HEK293T (cell line): Measurements from ENCODE around the gene E2F1.

Experiments
- CTCF ChIA-PET: fragments of 350-600 bp; formaldehyde crosslinking; extraction: SDS; loops from one replicate; lab custom pipeline; 2021; ENCODE audit warnings: antibody characterized with exemption, inconsistent platforms; lab: Yijun Ruan, JAX
- POLR2A ChIA-PET: fragments of 350-600 bp; formaldehyde crosslinking; extraction: SDS; loops from one replicate; lab custom pipeline; 2020; ENCODE audit warnings: antibody characterized with exemption, inconsistent platforms; lab: Yijun Ruan, JAX
- DNase-seq: peaks from one replicate; pipeline ENCODE4 v3.0.0; 2012; ENCODE audit warnings: mixed read lengths; ENCODE audit errors: extremely low spot score
- ARNT ChIP-seq: fragments of 450-650 bp; IDR thresholded peaks from 2 replicates; pipeline ENCODE4 v1.6.1; 2017; ENCODE audit warnings: mild to moderate bottlenecking
- BHLHE40 ChIP-seq: fragments of 450-650 bp; IDR thresholded peaks from 2 replicates; pipeline ENCODE4 v1.6.1; 2016; ENCODE audit warnings: mild to moderate bottlenecking, moderate library complexity, borderline replicate concordance
- CTBP1 ChIP-seq: fragments of 450-650 bp; IDR thresholded peaks from 2 replicates; pipeline ENCODE4 v1.6.1; 2016; ENCODE audit warnings: borderline replicate concordance
- ELF4 ChIP-seq: fragments of 450-650 bp; IDR thresholded peaks from 2 replicates; pipeline ENCODE4 v1.6.1; 2017; ENCODE audit warnings: antibody characterized with exemption
- FOXA1 ChIP-seq: fragments of 450-650 bp; IDR thresholded peaks from 2 replicates; pipeline ENCODE4 v1.6.1; 2016; ENCODE audit warnings: mild to moderate bottlenecking
- FOXK2 ChIP-seq: fragments of 450-650 bp; IDR thresholded peaks from 2 replicates; pipeline ENCODE4 v1.6.1; 2016; ENCODE audit warnings: mild to moderate bottlenecking
- FOXM1 ChIP-seq: fragments of 450-650 bp; IDR thresholded peaks from 2 replicates; pipeline ENCODE4 v1.6.1; 2017; ENCODE audit warnings: mild to moderate bottlenecking, borderline replicate concordance
- L3MBTL2 ChIP-seq: fragments of 450-650 bp; conservative IDR thresholded peaks from 2 replicates; pipeline ENCODE4 v1.6.1; 2016; ENCODE audit warnings: mild to moderate bottlenecking
- LEF1 ChIP-seq: fragments of 450-650 bp; IDR thresholded peaks from 2 replicates; pipeline ENCODE4 v1.6.1; 2017; ENCODE audit warnings: mild to moderate bottlenecking, borderline replicate concordance
- NFRKB ChIP-seq: fragments of 450-650 bp; IDR thresholded peaks from 2 replicates; pipeline ENCODE4 v1.6.1; 2016; ENCODE audit warnings: mild to moderate bottlenecking, moderate library complexity
- SP1 ChIP-seq: fragments of 450-650 bp; IDR thresholded peaks from 2 replicates; pipeline ENCODE4 v1.6.1; 2017
- TARDBP ChIP-seq: fragments of 450-650 bp; IDR thresholded peaks from 2 replicates; pipeline ENCODE4 v1.6.1; 2016
- ZNF384 ChIP-seq: fragments of 450-650 bp; IDR thresholded peaks from 2 replicates; pipeline ENCODE4 v1.6.1; 2016
- TF ChIP-seq, protein P1 (sequence below): fragments of 450-650 bp; IDR thresholded peaks from 2 replicates; pipeline ENCODE4 v1.6.1; 2016

The E2F1 gene

DNA sequence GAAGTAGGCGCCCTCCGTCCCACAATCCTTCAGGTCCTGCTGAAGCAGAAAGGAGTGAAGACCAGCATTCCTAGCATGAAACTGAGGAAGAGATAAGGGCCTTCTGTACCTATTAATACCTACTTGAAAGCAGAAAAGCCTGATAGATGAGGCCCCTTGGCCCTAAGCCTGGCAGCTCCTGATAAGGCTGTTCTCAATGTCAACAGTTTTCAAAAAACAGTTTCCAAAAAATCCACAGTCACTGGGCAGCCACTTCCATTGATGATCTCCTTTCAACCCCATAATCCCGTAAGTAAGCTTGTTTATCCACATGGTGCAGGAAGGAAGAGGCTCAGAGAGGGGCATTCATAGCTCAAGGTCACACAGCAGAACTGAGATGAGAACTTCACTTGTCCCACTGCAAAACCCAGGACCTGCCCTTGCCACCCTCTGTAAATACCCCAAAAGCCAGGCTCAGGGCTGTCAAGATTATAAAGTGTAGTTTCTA lies 2.8 kb upstream of the E2F1 start:
- TF ChIP-seq TARDBP: no peak
- TF ChIP-seq, protein P1, sequence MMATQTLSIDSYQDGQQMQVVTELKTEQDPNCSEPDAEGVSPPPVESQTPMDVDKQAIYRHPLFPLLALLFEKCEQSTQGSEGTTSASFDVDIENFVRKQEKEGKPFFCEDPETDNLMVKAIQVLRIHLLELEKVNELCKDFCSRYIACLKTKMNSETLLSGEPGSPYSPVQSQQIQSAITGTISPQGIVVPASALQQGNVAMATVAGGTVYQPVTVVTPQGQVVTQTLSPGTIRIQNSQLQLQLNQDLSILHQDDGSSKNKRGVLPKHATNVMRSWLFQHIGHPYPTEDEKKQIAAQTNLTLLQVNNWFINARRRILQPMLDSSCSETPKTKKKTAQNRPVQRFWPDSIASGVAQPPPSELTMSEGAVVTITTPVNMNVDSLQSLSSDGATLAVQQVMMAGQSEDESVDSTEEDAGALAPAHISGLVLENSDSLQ: no peak
- POLR2A ChIA-PET: interaction anchor here (1.1 kb wide), 2 partner anchors 26 to 31 kb away, joined by 3 read pairs; partner anchors contain the start of gene PXMP4
- CTCF ChIA-PET: no interaction called here
- no peak for DNase-seq

DNA sequence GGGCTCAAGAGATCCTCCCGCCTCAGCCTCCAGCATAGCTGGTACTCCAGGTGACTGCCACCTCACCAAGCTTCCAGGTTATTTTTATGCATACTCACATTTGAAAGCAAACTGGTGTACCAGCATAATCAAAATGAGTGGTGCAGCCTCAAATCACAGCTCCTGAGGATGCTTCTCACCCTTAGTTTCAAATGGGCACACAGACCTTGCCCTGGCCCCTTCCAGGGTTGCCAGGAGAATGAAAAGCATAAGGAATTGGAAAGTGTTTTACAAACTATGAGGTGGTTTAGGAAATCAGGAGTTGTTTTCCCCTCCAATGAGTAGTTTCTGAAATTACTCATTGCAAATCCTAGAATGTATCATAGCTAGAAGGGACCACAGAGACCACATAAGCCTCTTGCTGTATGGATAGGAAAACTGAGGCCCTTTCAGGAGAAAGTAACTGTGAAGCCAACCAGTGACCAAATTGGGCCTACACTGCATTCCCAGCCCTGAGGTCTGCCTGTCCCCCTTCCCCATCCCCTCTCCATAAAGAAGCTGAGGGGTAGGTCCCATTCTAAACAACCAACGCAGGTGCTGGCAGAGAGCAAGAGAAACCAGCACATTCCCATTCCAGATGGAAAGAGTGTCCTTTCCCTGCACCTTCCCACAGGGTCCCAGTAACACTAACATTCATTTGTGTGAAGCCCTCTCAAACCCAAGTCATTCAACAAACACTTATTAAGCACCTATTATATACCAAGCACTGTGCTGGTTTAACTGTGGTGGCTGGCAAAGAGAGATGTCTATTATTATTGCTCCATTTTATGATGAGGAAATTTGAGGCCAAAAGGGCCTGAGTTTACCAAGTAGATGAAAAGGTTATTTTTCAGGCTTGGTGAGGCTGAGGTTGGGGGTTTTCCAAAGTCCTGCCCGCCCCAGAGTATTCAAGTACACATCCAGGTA lies 2.1 kb upstream of the E2F1 start:
- DNase-seq: no peak
- POLR2A ChIA-PET: interaction anchor here (1.1 to 1.6 kb wide), 3 partner anchors 25 to 32 kb away, joined by 3 to 5 read pairs (median 3); partner anchors contain the start of gene PXMP4
- CTCF ChIA-PET: interaction anchor here (0.6 to 0.7 kb wide), 2 partner anchors 590 to 756 kb away, joined by 4 to 7 read pairs; no protein-coding TSS in a partner anchor
- TF ChIP-seq SP1 (no peak), ZNF384 (no peak), LEF1 (no peak), L3MBTL2 (no peak), ELF4 (no peak)

DNA sequence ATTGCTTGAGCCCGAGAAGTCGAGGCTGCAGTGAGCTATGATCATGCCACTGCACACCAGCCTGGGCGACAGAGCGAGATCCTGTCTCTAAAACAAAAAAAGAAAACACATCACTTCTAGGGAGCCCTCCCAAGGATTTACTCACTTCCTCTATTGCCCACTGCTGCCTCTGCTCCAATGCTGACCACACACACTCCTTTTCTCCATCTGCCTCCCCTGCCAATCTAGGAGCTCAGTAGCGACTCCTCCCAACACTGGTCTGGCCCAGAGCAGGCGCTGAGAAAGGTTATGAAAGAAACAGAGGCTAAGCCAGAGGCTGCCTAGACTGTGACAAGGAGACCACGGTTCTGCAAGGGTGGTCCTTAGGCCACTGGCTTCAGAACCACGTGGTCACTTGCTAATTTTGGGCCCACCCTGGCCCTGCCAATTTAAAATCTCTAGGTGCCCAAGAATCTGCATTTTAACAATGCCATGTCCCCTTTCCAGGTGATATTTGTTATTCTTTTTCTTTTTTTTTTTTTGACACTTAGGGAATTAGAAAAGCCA lies 1.3 kb upstream of the E2F1 start:
- ChIA-PET POLR2A (interaction anchor here (1.2 to 1.6 kb wide), 3 partner anchors 13 to 44 kb away, joined by 3 to 8 read pairs (median 5); partner anchors contain the start of genes NECAB3 and ZNF341), CTCF (interaction anchor here (0.6 to 0.7 kb wide), 2 partner anchors 591 to 755 kb away, joined by 4 to 7 read pairs; no protein-coding TSS in a partner anchor)
- no peak for TF ChIP-seq FOXM1
- TF ChIP-seq NFRKB: no peak
- no peak for TF ChIP-seq CTBP1
- DNase-seq: no peak

DNA sequence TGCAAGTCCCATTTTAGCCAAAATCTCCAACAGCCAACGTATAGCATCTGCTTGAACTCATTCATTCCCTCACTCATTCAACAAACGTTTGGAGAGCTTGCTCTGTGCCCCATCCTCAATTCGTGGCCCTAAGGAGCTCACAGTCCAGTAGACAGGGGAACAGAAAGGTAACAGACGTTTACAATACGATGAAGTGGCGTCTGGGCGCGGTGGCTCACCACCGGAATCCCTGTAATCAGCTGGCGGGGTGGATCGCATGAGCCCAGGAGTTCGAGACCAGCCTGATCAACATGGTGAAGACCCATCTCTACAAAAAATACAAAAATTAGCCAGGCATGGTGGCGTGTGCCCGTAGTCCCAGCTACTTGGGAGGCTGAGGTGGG lies 790 bp upstream of the E2F1 start:
- TF ChIP-seq BHLHE40: no peak
- no peak for DNase-seq
- POLR2A ChIA-PET: interaction anchor here (1.2 to 1.6 kb wide), 3 partner anchors 13 to 45 kb away, joined by 3 to 8 read pairs (median 5); partner anchors contain the start of genes NECAB3 and ZNF341
- CTCF ChIA-PET: interaction anchor here (0.7 kb wide), 2 partner anchors 9 to 754 kb away, joined by 3 to 4 read pairs; no protein-coding TSS in a partner anchor

DNA sequence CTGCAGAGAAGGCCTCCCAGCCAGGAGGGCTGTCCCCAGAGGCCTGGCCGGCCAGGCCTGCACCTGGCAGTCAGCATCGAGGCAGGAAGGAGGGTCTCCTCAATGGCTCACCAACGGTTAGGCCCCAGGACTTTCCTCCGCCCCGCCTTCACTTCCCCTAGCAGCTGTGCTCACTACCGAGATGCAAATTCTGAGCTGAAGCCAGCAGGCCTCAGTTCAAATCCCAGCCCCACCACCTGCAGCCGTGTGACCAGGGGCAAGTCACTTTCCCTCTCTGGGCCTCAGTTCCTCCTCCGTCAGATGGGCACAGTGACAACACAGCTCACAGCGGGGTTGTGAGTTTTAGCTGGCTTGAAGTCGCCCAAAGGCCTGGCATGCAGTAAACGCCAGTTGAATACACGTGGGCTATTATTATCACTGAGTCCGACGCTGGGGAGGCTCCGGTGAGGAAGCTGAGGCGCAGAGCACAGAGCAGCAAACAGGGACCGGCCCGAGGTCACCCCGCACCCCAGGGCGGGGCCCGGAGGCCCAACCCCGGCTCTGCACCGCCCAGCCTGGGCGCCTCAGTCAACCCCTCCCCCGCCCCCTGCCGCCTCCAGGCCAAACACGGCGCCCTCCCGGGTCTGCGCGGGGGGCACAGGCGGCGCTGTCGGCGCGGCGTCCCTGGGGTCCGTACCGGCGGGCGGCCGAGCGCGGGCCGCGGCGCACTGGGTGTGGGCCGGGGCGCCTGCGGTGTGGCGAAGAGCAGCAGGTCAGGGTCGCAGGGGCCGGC lies 671 bp downstream of the E2F1 start:
- ChIA-PET CTCF (no interaction called here), POLR2A (interaction anchor here (1.3 to 2.7 kb wide), 4 partner anchors 9 to 21 kb away, joined by 3 to 20 read pairs (median 10); no protein-coding TSS in a partner anchor)
- DNase-seq: peak; percentile 52
- TF ChIP-seq FOXK2 (no peak), L3MBTL2 (0 out of 2 replicates have a peak, but pooled peaks have one; percentile 33)

DNA sequence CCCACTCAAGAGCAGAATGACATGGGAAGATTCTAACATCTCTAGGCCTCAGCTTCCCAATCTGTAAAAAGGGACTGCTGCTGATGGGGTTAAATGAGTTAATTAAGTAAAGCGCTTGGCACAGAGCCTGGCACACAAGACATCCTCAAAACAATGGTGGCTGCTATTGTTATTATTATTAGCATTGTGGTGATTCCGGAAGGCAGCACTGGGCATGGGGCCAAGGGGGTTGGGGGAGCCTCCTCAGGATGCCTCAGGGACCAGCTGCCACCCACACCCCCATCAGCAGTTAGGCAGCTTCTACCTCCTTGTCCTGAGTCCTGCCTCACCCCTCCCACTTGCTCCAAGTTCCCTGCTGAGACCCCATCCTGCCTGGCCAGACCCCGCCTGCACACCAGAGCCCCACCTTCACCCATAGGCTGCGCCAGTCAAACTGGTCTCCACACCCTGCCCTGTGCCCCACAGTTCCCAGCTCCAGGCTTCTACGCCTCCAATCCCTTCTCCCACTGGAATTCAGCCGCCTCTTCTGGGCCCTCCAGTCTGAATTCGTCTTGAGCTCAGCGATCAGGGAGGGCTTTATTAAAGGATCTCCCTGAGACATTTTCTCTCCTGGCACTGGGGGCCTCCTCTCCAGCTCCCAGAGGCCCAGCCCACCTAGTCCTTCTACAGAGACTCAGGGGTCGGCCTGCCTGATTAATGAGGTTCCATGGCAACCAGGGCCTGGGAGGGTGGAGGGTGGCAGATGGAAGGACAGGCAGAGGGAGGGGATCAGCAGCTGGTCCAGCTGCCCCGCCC lies 1.5 kb downstream of the E2F1 start:
- POLR2A ChIA-PET: interaction anchor here (1.1 to 2.7 kb wide), 5 partner anchors 9 to 47 kb away, joined by 3 to 20 read pairs (median 7); partner anchors contain the start of gene ZNF341
- TF ChIP-seq L3MBTL2 (no peak), FOXA1 (no peak)
- DNase-seq: no peak
- CTCF ChIA-PET: no interaction called here

DNA sequence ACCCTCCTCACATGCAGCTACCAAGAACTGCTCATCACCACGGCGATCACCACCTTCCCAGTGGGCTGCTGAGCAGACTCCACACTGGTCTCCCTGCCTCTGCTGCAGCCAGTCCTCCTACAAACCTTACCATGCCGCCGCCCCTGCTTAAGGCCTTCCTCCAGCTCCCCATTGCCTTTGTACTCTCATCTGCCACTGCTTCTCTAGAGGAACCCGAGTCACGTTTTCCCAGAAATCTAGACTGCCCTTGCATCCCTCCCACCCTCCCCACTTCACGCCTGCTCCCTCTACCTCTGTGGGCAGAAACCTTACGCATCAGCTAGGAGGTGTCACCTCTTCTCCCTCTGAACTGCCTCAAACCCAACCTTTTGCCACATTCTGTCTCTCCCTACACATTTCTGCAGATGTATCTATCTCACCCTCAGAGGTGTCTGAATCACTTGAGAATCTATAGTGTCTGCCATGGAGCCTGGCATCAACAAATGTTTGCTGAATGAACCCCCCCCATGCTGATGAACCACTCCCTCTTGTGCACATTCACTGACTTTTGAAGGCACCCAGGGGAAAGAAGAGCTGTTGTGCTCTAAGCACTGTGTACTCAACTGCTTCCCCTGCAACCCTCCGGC lies 4.3 kb downstream of the E2F1 start:
- ChIA-PET CTCF (no interaction called here), POLR2A (interaction anchor here (1.0 to 1.3 kb wide), 2 partner anchors 19 to 37 kb away, joined by 3 to 5 read pairs; no protein-coding TSS in a partner anchor)
- TF ChIP-seq TARDBP (no peak), NFRKB (no peak), ARNT (no peak), FOXK2 (no peak), FOXA1 (no peak), LEF1 (no peak), ELF4 (no peak), ZNF384 (no peak)
- TF ChIP-seq, protein P1: no peak
- DNase-seq: no peak
